ENCODE measurements around the gene LMO7.
A peak's percentile ranks its signal among the peaks of the same experiment; 100 is the strongest.

The LMO7 gene

DNA sequence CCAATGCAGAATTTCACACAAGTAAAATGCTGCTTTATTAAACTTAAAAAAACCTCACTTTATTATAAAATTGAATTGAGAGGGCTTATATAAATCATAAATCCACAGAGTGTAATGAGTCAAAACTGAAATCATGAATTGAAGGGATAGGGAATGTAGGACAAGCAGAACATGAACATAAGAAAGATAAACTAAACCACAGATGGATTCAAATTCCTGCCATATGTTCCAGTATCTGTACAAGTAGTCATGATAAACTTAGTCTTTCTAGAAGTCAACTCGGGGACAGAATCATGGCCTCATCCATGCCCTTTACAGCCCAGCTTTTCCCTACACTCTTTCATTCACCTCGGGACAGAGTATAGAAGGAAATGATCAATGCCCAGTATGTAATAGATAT lies 16.6 kb downstream of the LMO7 start:
- no peak overlapping the region for H3K27ac ChIP-seq (ENCODE audit: low read depth, low read length, poor library complexity, severe bottlenecking)
- H3K9me2 ChIP-seq (ENCODE audit: low read depth, low read length), result no peaks in the 10 kb centered on the region
- no peaks in the 10 kb centered on the region for H3K9me3 ChIP-seq (ENCODE audit: low read length)
- H4K20me1 ChIP-seq (ENCODE audit: insufficient read depth, low read length), result no peaks in the 10 kb centered on the region
- H3K4me1 ChIP-seq (ENCODE audit: insufficient read depth, low read length, severe bottlenecking), result peaks cover 2% of the 10 kb centered on the region
- H3K79me2 ChIP-seq (ENCODE audit: insufficient read depth, low read length), result peaks cover 4% of the 10 kb centered on the region; the same call in 1 of the 2 replicates
- peaks cover 13% of the 10 kb centered on the region; the same call in 1 of the 2 replicates for H3K36me3 ChIP-seq (ENCODE audit: insufficient read depth, low read length)
- H3K4me2 ChIP-seq (ENCODE audit: low read length), result no peak overlapping the region
- H2AFZ ChIP-seq (ENCODE audit: low read length), result no peak overlapping the region
- H3K27me3 ChIP-seq (ENCODE audit: insufficient read depth, low read length), result no peaks in the 10 kb centered on the region
- no peak overlapping the region for H3K9ac ChIP-seq (ENCODE audit: low read length)
- TF ChIP-seq, protein P1, sequence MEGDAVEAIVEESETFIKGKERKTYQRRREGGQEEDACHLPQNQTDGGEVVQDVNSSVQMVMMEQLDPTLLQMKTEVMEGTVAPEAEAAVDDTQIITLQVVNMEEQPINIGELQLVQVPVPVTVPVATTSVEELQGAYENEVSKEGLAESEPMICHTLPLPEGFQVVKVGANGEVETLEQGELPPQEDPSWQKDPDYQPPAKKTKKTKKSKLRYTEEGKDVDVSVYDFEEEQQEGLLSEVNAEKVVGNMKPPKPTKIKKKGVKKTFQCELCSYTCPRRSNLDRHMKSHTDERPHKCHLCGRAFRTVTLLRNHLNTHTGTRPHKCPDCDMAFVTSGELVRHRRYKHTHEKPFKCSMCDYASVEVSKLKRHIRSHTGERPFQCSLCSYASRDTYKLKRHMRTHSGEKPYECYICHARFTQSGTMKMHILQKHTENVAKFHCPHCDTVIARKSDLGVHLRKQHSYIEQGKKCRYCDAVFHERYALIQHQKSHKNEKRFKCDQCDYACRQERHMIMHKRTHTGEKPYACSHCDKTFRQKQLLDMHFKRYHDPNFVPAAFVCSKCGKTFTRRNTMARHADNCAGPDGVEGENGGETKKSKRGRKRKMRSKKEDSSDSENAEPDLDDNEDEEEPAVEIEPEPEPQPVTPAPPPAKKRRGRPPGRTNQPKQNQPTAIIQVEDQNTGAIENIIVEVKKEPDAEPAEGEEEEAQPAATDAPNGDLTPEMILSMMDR (IDR thresholded peaks at IDR 0.05; ENCODE audit: low read length), result no peak
- TF ChIP-seq EZH2 (IDR thresholded peaks at IDR 0.05; ENCODE audit: borderline replicate concordance, low read length), result no peak
- no peaks in the 10 kb centered on the region for H3F3A ChIP-seq (ENCODE audit: insufficient read depth, low read length)
- H3K4me3 ChIP-seq (ENCODE audit: low read depth, low read length, poor library complexity, severe bottlenecking), result no peak overlapping the region

DNA sequence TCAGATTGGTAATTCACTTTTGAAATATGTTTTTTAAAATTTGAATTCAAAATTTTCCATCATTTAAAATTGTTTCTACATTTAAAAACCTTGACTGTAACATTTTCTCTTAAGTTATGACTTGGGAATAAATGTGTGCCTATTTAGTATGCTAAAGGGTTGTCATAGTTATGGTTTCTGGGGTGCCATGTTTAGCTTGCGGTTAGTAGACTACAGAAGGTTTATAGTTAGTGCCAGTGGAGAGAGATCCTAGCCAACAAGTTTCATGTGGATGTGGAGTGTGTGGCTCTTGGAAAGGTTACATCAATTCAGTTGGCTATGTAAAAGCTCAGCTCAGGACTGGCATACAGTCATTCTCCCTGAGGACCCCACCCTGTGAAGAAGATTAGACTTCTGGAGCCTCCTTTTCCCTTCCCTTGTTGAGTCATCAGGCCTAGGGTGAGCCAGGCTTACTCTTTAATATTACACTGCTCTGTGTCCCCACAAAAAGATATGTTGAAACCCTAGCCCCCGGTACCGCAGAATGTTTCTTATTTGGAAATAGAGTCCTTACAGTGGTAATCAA lies 20.4 kb downstream of the LMO7 start:
- TF ChIP-seq EZH2 (IDR thresholded peaks at IDR 0.05; ENCODE audit: borderline replicate concordance, low read length), result no peak
- no peak overlapping the region for H3K4me3 ChIP-seq (ENCODE audit: low read depth, low read length, poor library complexity, severe bottlenecking)
- H2AFZ ChIP-seq (ENCODE audit: low read length), result no peak overlapping the region
- no peak overlapping the region for H3K4me2 ChIP-seq (ENCODE audit: low read length)
- no peak overlapping the region for H3K9ac ChIP-seq (ENCODE audit: low read length)
- H3K4me1 ChIP-seq (ENCODE audit: insufficient read depth, low read length, severe bottlenecking), result peaks cover 18% of the 10 kb centered on the region
- H3K9me3 ChIP-seq (ENCODE audit: low read length), result no peaks in the 10 kb centered on the region
- no peaks in the 10 kb centered on the region for H3K79me2 ChIP-seq (ENCODE audit: insufficient read depth, low read length)
- H3K27me3 ChIP-seq (ENCODE audit: insufficient read depth, low read length), result no peaks in the 10 kb centered on the region
- no peaks in the 10 kb centered on the region for H3K9me2 ChIP-seq (ENCODE audit: low read depth, low read length)
- H3K36me3 ChIP-seq (ENCODE audit: insufficient read depth, low read length), result peaks cover 17% of the 10 kb centered on the region; the same call in 1 of the 2 replicates
- no peaks in the 10 kb centered on the region for H4K20me1 ChIP-seq (ENCODE audit: insufficient read depth, low read length)
- H3F3A ChIP-seq (ENCODE audit: insufficient read depth, low read length), result no peaks in the 10 kb centered on the region
- H3K27ac ChIP-seq (ENCODE audit: low read depth, low read length, poor library complexity, severe bottlenecking), result no peak overlapping the region

DNA sequence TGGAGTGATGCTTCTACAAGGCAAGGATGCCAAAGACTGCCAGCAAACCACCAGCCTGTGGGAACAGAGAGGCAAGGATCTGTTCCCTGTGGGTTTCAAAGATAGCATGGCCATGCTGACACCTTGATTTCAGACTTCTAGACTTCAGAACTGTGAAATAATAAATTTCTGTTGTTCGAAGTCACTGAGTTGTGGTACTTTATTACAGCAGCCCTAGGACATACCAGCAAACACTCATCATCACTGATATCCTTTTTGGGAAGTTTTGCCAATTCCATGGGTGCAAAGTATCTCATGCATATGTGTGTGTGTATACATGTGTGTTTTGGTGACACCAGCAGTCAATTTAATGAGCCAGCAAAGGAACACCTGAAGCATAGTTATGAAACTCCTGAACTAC lies 21.0 kb downstream of the LMO7 start:
- peaks cover 24% of the 10 kb centered on the region for H3K4me1 ChIP-seq (ENCODE audit: insufficient read depth, low read length, severe bottlenecking)
- no peaks in the 10 kb centered on the region for H3K9me3 ChIP-seq (ENCODE audit: low read length)
- no peak overlapping the region for H3K4me3 ChIP-seq (ENCODE audit: low read depth, low read length, poor library complexity, severe bottlenecking)
- H3F3A ChIP-seq (ENCODE audit: insufficient read depth, low read length), result no peaks in the 10 kb centered on the region
- no peaks in the 10 kb centered on the region for H3K79me2 ChIP-seq (ENCODE audit: insufficient read depth, low read length)
- TF ChIP-seq, protein P1 (IDR thresholded peaks at IDR 0.05; ENCODE audit: low read length), result no peak
- TF ChIP-seq EZH2 (IDR thresholded peaks at IDR 0.05; ENCODE audit: borderline replicate concordance, low read length), result no peak
- H3K36me3 ChIP-seq (ENCODE audit: insufficient read depth, low read length), result peaks cover 17% of the 10 kb centered on the region; the same call in 1 of the 2 replicates
- no peaks in the 10 kb centered on the region for H3K9me2 ChIP-seq (ENCODE audit: low read depth, low read length)
- H3K27me3 ChIP-seq (ENCODE audit: insufficient read depth, low read length), result no peaks in the 10 kb centered on the region
- no peak overlapping the region for H3K4me2 ChIP-seq (ENCODE audit: low read length)
- H2AFZ ChIP-seq (ENCODE audit: low read length), result no peak overlapping the region
- no peak overlapping the region for H3K27ac ChIP-seq (ENCODE audit: low read depth, low read length, poor library complexity, severe bottlenecking)
- no peaks in the 10 kb centered on the region for H4K20me1 ChIP-seq (ENCODE audit: insufficient read depth, low read length)
- H3K9ac ChIP-seq (ENCODE audit: low read length), result no peak overlapping the region

DNA sequence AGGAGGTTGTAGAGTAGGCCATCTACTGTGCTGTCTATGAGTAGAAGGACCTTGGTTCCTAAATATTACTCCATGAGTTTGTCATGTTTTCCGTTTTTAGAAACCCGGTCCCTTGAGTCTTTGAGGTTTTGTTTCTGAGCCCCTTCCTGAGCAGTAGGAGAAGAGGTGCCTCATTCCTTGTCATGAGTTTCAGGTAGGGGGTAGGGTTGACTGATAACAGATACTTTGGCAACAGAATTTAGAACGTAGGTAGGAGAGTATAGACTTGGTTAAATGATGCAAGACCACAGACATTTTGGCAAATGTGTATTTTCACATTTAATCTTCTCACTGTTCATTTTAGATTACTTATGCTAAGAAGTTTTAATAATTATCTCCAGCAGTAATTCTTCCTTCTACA lies 24.6 kb downstream of the LMO7 start:
- H3K9ac ChIP-seq (ENCODE audit: low read length), result no peak overlapping the region

More for the DNA sequence above, 24.6 kb downstream of the LMO7 start:
- no peaks in the 10 kb centered on the region for H3K9me3 ChIP-seq (ENCODE audit: low read length)
- H3K79me2 ChIP-seq (ENCODE audit: insufficient read depth, low read length), result peaks cover 16% of the 10 kb centered on the region; the same call in 1 of the 2 replicates
- H2AFZ ChIP-seq (ENCODE audit: low read length), result no peak overlapping the region
- H3K4me1 ChIP-seq (ENCODE audit: insufficient read depth, low read length, severe bottlenecking), result peaks cover 28% of the 10 kb centered on the region
- H3K4me2 ChIP-seq (ENCODE audit: low read length), result peak overlapping the region; percentile 17; the same call in 1 of the 2 replicates
- no peak overlapping the region for H3K4me3 ChIP-seq (ENCODE audit: low read depth, low read length, poor library complexity, severe bottlenecking)
- H4K20me1 ChIP-seq (ENCODE audit: insufficient read depth, low read length), result no peaks in the 10 kb centered on the region
- H3K27ac ChIP-seq (ENCODE audit: low read depth, low read length, poor library complexity, severe bottlenecking), result no peak overlapping the region
- TF ChIP-seq EZH2 (IDR thresholded peaks at IDR 0.05; ENCODE audit: borderline replicate concordance, low read length), result no peak
- TF ChIP-seq, protein P1 (IDR thresholded peaks at IDR 0.05; ENCODE audit: low read length), result no peak
- no peaks in the 10 kb centered on the region for H3K27me3 ChIP-seq (ENCODE audit: insufficient read depth, low read length)
- H3K9me2 ChIP-seq (ENCODE audit: low read depth, low read length), result no peaks in the 10 kb centered on the region
- H3K36me3 ChIP-seq (ENCODE audit: insufficient read depth, low read length), result peaks cover 11% of the 10 kb centered on the region; the same call in 1 of the 2 replicates
- H3F3A ChIP-seq (ENCODE audit: insufficient read depth, low read length), result no peaks in the 10 kb centered on the region
